HEK293T (cell line): Measurements from ENCODE around the gene ENPP6.

ENCODE experiments used
- ARNT ChIP-seq: fragments of 450-650 bp; IDR thresholded peaks from 2 replicates; pipeline ENCODE4 v1.6.1; 2017; ENCODE audit warnings: mild to moderate bottlenecking
- CTBP1 ChIP-seq: fragments of 450-650 bp; IDR thresholded peaks from 2 replicates; pipeline ENCODE4 v1.6.1; 2016; ENCODE audit warnings: borderline replicate concordance
- NFRKB ChIP-seq: fragments of 450-650 bp; IDR thresholded peaks from 2 replicates; pipeline ENCODE4 v1.6.1; 2016; ENCODE audit warnings: mild to moderate bottlenecking, moderate library complexity
- SUZ12 ChIP-seq: fragments of 450-650 bp; IDR thresholded peaks from 2 replicates; pipeline ENCODE4 v1.6.1; 2016; ENCODE audit warnings: mild to moderate bottlenecking

DNA sequence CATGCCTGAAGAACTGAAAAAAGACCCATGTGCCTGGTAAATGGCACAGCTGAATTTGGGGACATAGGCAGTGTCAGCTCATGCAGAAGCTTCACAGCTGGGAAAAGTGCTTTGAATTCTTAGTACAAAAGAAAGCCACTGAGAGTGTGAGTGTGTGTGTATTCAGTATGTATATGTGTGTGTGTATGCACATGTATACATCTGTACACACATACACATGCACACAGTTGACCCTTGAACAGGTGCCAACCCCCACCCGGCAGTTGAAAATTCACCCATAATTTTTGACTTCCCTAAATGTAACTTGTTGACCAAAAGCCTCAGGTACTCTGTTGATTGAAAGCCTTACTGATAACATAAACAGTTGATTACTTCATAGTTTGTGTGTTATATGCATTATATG, 49.5 kb upstream of the ENPP6 start:
- TF ChIP-seq CTBP1 (no peak), SUZ12 (no peak), ARNT (no peak), NFRKB (no peak)
